HEK293 (cell line): Measurements from ENCODE around the gene VWA5B1.

ENCODE experiments used
- CTCF ChIA-PET: fragments of 350-600 bp; formaldehyde crosslinking; extraction: SDS; loops from one replicate; lab custom pipeline; 2021; ENCODE audit warnings: antibody characterized with exemption; lab: Yijun Ruan, JAX
- POLR2A ChIA-PET: fragments of 300-600 bp; formaldehyde crosslinking; extraction: SDS; loops from one replicate; lab custom pipeline; 2020; ENCODE audit warnings: antibody characterized with exemption, inconsistent platforms; lab: Yijun Ruan, JAX
- H3K27ac ChIP-seq: fragments of 200-500 bp; sonication (Bioruptor generic); 2 replicates; pipeline ENCODE4 v1.5.1; 2014; ENCODE audit warnings: low read depth, low read length, control low read depth, inconsistent platforms; ENCODE audit errors: extremely low read depth
- H3K36me3 ChIP-seq, 2 experiments: fragments of 200-500 bp in 1 of 2; sonication (Bioruptor generic) in 1 of 2; 1 replicate in 1 of 2; 2 replicates in 1 of 2; pipeline ENCODE4 v1.5.1; 2014 to 2017; ENCODE audit warnings: inconsistent platforms in 2 of 2, low read length in 2 of 2; ENCODE audit not compliant: control insufficient read depth in 2 of 2, insufficient read depth in 1 of 2
- H3K4me1 ChIP-seq: fragments of 200-500 bp; sonication (Bioruptor generic); 2 replicates; pipeline ENCODE4 v1.5.1; 2014; ENCODE audit warnings: mild to moderate bottlenecking, low read length, inconsistent platforms; ENCODE audit not compliant: control insufficient read depth, insufficient read depth
- H3K4me3 ChIP-seq: 2 replicates; pipeline ENCODE4 v1.5.1; 2011; ENCODE audit warnings: low read depth, mild to moderate bottlenecking, control low read depth, low read length, moderate library complexity
- H3K9me3 ChIP-seq: fragments of 200-500 bp; sonication (Bioruptor generic); 2 replicates; pipeline ENCODE4 v1.5.1; 2014; ENCODE audit warnings: low read depth, low read length, inconsistent platforms; ENCODE audit not compliant: control insufficient read depth, insufficient read depth
- GLI2 ChIP-seq: fragments of 450-650 bp; formaldehyde crosslinking; IDR thresholded peaks from 2 replicates; pipeline ENCODE4; 2017; ENCODE audit warnings: missing biosample characterization, missing genetic modification characterization, low read depth, borderline replicate concordance
- SP7 ChIP-seq: fragments of 450-650 bp; formaldehyde crosslinking; IDR thresholded peaks from 2 replicates; pipeline ENCODE4 v1.5.1; 2016; ENCODE audit warnings: missing biosample characterization, missing genetic modification characterization
- WT1 ChIP-seq: fragments of 450-650 bp; formaldehyde crosslinking; IDR thresholded peaks from 2 replicates; pipeline ENCODE4 v1.5.1; 2016; ENCODE audit warnings: missing biosample characterization, missing genetic modification characterization
- ZBTB49 ChIP-seq: fragments of 450-650 bp; formaldehyde crosslinking; IDR thresholded peaks from 2 replicates; pipeline ENCODE4 v1.5.1; 2016; ENCODE audit warnings: missing biosample characterization, missing genetic modification characterization, low read depth
- ZBTB7A ChIP-seq: fragments of 450-650 bp; formaldehyde crosslinking; IDR thresholded peaks from 2 replicates; pipeline ENCODE4 v1.5.1; 2016; ENCODE audit warnings: low read depth, missing biosample characterization, missing genetic modification characterization
- ZFHX2 ChIP-seq: fragments of 450-650 bp; formaldehyde crosslinking; conservative IDR thresholded peaks from 2 replicates; pipeline ENCODE4 v1.5.1; 2016; ENCODE audit warnings: missing biosample characterization, missing genetic modification characterization
- ZNF114 ChIP-seq: fragments of 450-650 bp; formaldehyde crosslinking; IDR thresholded peaks from 2 replicates; pipeline ENCODE4 v1.5.0; 2017; ENCODE audit warnings: missing biosample characterization, missing genetic modification characterization
- ZNF214 ChIP-seq: fragments of 450-650 bp; formaldehyde crosslinking; IDR thresholded peaks from 2 replicates; pipeline ENCODE4 v1.5.1; 2017; ENCODE audit warnings: missing biosample characterization, mild to moderate bottlenecking, missing genetic modification characterization, borderline replicate concordance
- ZNF248 ChIP-seq: fragments of 450-650 bp; formaldehyde crosslinking; IDR thresholded peaks from 2 replicates; pipeline ENCODE4 v1.5.1; 2017; ENCODE audit warnings: missing biosample characterization, missing genetic modification characterization
- ZNF274 ChIP-seq, 2 experiments: fragments of 200-500 bp in 1 of 2; fragments of 450-650 bp in 1 of 2; sonication (Bioruptor generic) in 1 of 2; formaldehyde crosslinking in 1 of 2; IDR thresholded peaks; 2 replicates each; pipeline versions ENCODE4 v1.5.1 to v1.6.1; 2014 to 2016; ENCODE audit warnings: borderline replicate concordance in 1 of 2, inconsistent platforms in 1 of 2, low read length in 1 of 2, missing biosample characterization in 1 of 2, missing genetic modification characterization in 1 of 2
- ZNF292 ChIP-seq: fragments of 450-650 bp; formaldehyde crosslinking; IDR thresholded peaks from 2 replicates; pipeline ENCODE4 v1.5.1; 2016; ENCODE audit warnings: low read depth, missing biosample characterization, missing genetic modification characterization, borderline replicate concordance
- ZNF394 ChIP-seq: fragments of 450-650 bp; formaldehyde crosslinking; IDR thresholded peaks from 2 replicates; pipeline ENCODE4 v1.5.1; 2016; ENCODE audit warnings: missing biosample characterization, missing genetic modification characterization, mild to moderate bottlenecking, moderate library complexity, borderline replicate concordance
- ZNF473 ChIP-seq: fragments of 450-650 bp; formaldehyde crosslinking; IDR thresholded peaks from 2 replicates; pipeline ENCODE4 v1.5.1; 2017; ENCODE audit warnings: missing biosample characterization, missing genetic modification characterization
- ZNF501 ChIP-seq: fragments of 450-650 bp; formaldehyde crosslinking; IDR thresholded peaks from 2 replicates; pipeline ENCODE4 v1.5.1; 2016; ENCODE audit warnings: missing biosample characterization, missing genetic modification characterization
- ZNF558 ChIP-seq: fragments of 450-650 bp; formaldehyde crosslinking; IDR thresholded peaks from 2 replicates; pipeline ENCODE4 v1.5.1; 2016; ENCODE audit warnings: missing biosample characterization, missing genetic modification characterization
- ZNF571 ChIP-seq: fragments of 450-650 bp; formaldehyde crosslinking; IDR thresholded peaks from 2 replicates; pipeline ENCODE4 v1.5.0; 2017; ENCODE audit warnings: missing biosample characterization, missing genetic modification characterization
- ZNF624 ChIP-seq: fragments of 450-650 bp; formaldehyde crosslinking; IDR thresholded peaks from 2 replicates; pipeline ENCODE4 v1.5.1; 2017; ENCODE audit warnings: missing biosample characterization, missing genetic modification characterization
- ZNF701 ChIP-seq: fragments of 450-650 bp; formaldehyde crosslinking; IDR thresholded peaks from 2 replicates; pipeline ENCODE4 v1.5.1; 2016; ENCODE audit warnings: missing biosample characterization, missing genetic modification characterization
- ZNF76 ChIP-seq: fragments of 450-650 bp; formaldehyde crosslinking; IDR thresholded peaks from 2 replicates; pipeline ENCODE4; 2016; ENCODE audit warnings: low read depth, missing biosample characterization, missing genetic modification characterization, borderline replicate concordance
- ZNF785 ChIP-seq: fragments of 450-650 bp; formaldehyde crosslinking; IDR thresholded peaks from 2 replicates; pipeline ENCODE4 v1.5.1; 2016; ENCODE audit warnings: missing biosample characterization, missing genetic modification characterization
- TF ChIP-seq, protein P1 (sequence below): fragments of 450-650 bp; formaldehyde crosslinking; IDR thresholded peaks from 2 replicates; pipeline ENCODE4 v1.5.1; 2016; ENCODE audit warnings: missing biosample characterization, missing genetic modification characterization

VWA5B1 gene

DNA sequence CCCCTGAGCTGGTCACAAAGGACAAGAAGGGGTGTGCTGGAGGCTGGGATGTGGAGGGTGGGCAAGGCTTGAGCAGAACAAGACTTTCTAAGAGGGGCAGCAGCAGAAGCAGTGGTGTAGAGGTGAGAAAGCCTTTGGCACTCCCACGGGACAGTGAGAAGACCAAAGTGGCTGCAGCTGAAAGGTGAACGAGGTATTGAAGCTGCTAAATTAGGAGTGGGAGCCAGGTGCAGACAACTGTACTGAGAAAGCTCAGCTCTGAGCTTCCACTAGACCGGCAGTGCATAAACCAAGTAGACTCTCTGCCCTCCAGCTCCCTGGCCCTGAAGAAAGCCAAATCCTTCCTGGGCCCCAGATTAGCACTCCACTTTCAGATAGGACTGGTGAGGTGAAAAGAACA lies 93.0 kb downstream of the VWA5B1 start (continued):
- TF ChIP-seq ZNF76: no peak
- TF ChIP-seq ZNF292 (tag by site-specific recombination): no peak
- TF ChIP-seq ZNF473: no peak
- TF ChIP-seq ZBTB49 (tag by site-specific recombination): no peak
- TF ChIP-seq GLI2: no peak
- no peak for TF ChIP-seq ZNF501 (tag by site-specific recombination)

GRCh38 chr1:20385630-20386029 lies 95.0 kb downstream of the VWA5B1 start:
- ChIA-PET CTCF (no interaction called here), POLR2A (interaction anchor here (0.5 kb wide), 1 partner anchor 42 kb away, joined by 3 read pairs; no protein-coding TSS in a partner anchor)
- H3K9me3 ChIP-seq: no peaks in the 10 kb centered on the region
- H3K4me3 ChIP-seq: no peak overlapping the region
- no peaks in the 10 kb centered on the region for H3K4me1 ChIP-seq
- no peak for TF ChIP-seq ZFHX2 (tag by site-specific recombination)
- TF ChIP-seq ZNF114 (tag by site-specific recombination): no peak
- no peak for TF ChIP-seq ZNF701
- TF ChIP-seq ZNF248: no peak
- no peak for TF ChIP-seq ZNF624
- no peak for TF ChIP-seq GLI2
- no peak for TF ChIP-seq ZNF785 (tag by site-specific recombination)
- no peak for TF ChIP-seq SP7 (tag by site-specific recombination)
- no peak for TF ChIP-seq ZNF571 (tag by site-specific recombination)
- TF ChIP-seq, protein P1, sequence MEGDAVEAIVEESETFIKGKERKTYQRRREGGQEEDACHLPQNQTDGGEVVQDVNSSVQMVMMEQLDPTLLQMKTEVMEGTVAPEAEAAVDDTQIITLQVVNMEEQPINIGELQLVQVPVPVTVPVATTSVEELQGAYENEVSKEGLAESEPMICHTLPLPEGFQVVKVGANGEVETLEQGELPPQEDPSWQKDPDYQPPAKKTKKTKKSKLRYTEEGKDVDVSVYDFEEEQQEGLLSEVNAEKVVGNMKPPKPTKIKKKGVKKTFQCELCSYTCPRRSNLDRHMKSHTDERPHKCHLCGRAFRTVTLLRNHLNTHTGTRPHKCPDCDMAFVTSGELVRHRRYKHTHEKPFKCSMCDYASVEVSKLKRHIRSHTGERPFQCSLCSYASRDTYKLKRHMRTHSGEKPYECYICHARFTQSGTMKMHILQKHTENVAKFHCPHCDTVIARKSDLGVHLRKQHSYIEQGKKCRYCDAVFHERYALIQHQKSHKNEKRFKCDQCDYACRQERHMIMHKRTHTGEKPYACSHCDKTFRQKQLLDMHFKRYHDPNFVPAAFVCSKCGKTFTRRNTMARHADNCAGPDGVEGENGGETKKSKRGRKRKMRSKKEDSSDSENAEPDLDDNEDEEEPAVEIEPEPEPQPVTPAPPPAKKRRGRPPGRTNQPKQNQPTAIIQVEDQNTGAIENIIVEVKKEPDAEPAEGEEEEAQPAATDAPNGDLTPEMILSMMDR: no peak
- TF ChIP-seq ZNF394 (tag by site-specific recombination): no peak
- no peak for TF ChIP-seq ZBTB7A
- no peak for TF ChIP-seq ZNF558
- H3K27ac ChIP-seq: no peak overlapping the region
- H3K36me3 ChIP-seq: no peaks in the 10 kb centered on the region

DNA sequence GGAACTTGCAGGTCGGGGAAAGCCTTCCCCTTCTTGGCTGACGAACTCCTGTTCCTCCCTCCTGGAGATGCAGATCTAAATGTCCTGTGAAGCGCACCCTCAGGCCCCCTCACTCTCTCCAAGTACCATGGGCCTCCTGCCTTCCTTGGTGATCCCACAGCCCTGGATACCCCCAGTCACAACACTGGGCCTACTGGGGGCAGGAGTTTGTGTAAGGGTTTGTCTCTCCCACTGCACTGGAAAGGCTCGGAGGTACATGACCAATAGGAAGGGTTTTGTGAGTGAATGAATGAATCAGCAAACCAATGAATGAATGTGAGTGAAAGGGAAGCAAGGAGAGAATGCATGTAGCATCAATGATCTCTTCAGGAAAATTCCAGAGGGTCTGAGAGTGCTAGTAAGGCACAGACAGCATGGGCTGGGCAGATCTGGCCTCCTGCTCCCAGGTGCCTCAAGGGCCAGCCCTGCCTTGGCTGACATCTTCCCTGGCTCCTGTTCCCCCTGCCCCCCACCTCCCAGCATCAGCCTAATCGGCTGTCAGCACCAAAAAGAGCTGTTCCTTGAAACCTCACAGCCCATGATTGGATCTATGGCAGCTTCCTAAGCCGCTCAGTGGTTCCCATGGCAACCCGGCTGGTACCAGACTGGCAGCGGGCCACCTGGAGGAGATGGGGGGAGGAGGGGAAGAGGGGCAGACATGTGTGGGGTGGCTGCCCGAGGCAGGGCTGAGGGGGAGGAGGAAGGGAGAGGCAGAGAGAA lies 95.8 kb downstream of the VWA5B1 start:
- POLR2A ChIA-PET: no interaction called here
- TF ChIP-seq ZNF274 (IDR thresholded peaks at IDR 0.05; ENCODE audit: low read length) (no peak), ZNF274 (tag by site-specific recombination; IDR thresholded peaks at IDR 0.05; ENCODE audit: borderline replicate concordance) (no peak), ZNF214 (tag by site-specific recombination) (no peak), WT1 (no peak)
- Histone ChIP-seq H3K4me1 (no peaks in the 10 kb centered on the region), H3K4me3 (no peak overlapping the region), H3K27ac (no peak overlapping the region), H3K9me3 (no peaks in the 10 kb centered on the region), H3K36me3 (no peaks in the 10 kb centered on the region)
- CTCF ChIA-PET: no interaction called here
